ENCODE data around the gene MLLT1.

The MLLT1 gene

GRCh38 chr19:6221220-6221877, 58.4 kb downstream of the MLLT1 start:
- Histone ChIP-seq H3K9ac (ENCODE audit: low read length) (no peak overlapping the region), H3K4me2 (ENCODE audit: low read length) (no peak overlapping the region), H3K27me3 (ENCODE audit: low read depth, low read length) (no peaks in the 10 kb centered on the region), H3K4me1 (ENCODE audit: low read length) (no peaks in the 10 kb centered on the region), H3K9me3 (ENCODE audit: insufficient read depth, low read length) (no peaks in the 10 kb centered on the region), H3K4me3 (ENCODE audit: low read length) (no peak overlapping the region), H2AFZ (ENCODE audit: low read depth, low read length) (no peak overlapping the region), H3K36me3 (replicated peaks; ENCODE audit: low read depth, low read length) (peaks cover 30% of the 10 kb centered on the region), H4K20me1 (ENCODE audit: insufficient read depth, low read length) (peaks cover 3% of the 10 kb centered on the region; the same call in 1 of the 2 replicates), H3K27ac (ENCODE audit: low read length) (no peak overlapping the region), H3K79me2 (ENCODE audit: low read length) (peaks cover 14% of the 10 kb centered on the region; the same call in 1 of the 2 replicates)
- no peak for TF ChIP-seq EZH2phosphoT487 (IDR thresholded peaks at IDR 0.05; ENCODE audit: low read depth)
- TF ChIP-seq, protein P1, sequence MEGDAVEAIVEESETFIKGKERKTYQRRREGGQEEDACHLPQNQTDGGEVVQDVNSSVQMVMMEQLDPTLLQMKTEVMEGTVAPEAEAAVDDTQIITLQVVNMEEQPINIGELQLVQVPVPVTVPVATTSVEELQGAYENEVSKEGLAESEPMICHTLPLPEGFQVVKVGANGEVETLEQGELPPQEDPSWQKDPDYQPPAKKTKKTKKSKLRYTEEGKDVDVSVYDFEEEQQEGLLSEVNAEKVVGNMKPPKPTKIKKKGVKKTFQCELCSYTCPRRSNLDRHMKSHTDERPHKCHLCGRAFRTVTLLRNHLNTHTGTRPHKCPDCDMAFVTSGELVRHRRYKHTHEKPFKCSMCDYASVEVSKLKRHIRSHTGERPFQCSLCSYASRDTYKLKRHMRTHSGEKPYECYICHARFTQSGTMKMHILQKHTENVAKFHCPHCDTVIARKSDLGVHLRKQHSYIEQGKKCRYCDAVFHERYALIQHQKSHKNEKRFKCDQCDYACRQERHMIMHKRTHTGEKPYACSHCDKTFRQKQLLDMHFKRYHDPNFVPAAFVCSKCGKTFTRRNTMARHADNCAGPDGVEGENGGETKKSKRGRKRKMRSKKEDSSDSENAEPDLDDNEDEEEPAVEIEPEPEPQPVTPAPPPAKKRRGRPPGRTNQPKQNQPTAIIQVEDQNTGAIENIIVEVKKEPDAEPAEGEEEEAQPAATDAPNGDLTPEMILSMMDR (IDR thresholded peaks at IDR 0.05; ENCODE audit: low read depth, low read length): no peak

DNA sequence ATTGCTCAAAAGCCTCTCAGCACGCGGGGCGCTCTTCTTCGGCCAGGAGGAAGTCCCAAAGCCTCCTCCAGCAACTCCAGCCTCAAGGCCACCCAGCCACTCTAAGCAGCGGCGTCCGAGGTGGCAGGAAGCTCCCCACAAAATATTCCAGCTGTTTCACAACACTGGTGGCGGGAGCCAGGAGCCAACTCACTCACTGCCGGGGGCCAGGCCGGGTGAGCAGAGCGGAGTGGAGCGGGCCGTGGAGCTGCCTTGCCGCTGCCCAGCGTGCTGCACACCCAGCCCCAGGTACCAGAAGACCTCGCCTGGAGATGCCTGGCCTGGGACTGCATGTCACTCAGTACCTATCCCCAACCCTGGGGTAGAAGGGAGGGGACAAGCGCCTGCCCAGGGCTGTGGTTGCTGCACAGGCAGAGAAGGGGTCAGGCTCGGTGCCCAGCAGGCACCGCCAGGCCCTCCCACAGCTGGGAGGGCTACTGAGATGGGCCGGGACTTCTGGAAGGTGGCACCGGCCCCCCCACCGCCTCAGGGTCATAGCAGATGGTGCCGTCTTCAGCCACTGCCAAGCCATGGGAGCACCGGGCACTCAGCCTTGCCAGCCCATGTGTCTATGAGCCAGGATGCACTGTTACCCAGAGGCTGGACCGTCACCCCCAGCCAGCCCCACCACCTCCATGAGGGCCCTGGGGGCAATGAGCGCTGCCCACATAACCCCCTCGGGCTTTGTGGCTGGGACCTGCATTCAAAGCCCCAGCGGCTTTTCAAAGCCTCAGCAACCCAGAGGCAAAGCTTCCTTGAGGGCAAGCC, 59.2 kb downstream of the MLLT1 start:
- Histone ChIP-seq H2AFZ (ENCODE audit: low read depth, low read length) (no peak overlapping the region), H3K27ac (ENCODE audit: low read length) (no peak overlapping the region), H3K27me3 (ENCODE audit: low read depth, low read length) (no peaks in the 10 kb centered on the region), H3K4me2 (ENCODE audit: low read length) (no peak overlapping the region), H4K20me1 (ENCODE audit: insufficient read depth, low read length) (peaks cover 3% of the 10 kb centered on the region; the same call in 1 of the 2 replicates), H3K36me3 (replicated peaks; ENCODE audit: low read depth, low read length) (peaks cover 23% of the 10 kb centered on the region), H3K9me3 (ENCODE audit: insufficient read depth, low read length) (no peaks in the 10 kb centered on the region), H3K4me3 (ENCODE audit: low read length) (no peak overlapping the region), H3K9ac (ENCODE audit: low read length) (no peak overlapping the region), H3K4me1 (ENCODE audit: low read length) (no peaks in the 10 kb centered on the region), H3K79me2 (ENCODE audit: low read length) (peaks cover 10% of the 10 kb centered on the region; the same call in 1 of the 2 replicates)
- no peak for TF ChIP-seq EZH2phosphoT487 (IDR thresholded peaks at IDR 0.05; ENCODE audit: low read depth)
- TF ChIP-seq, protein P1 (IDR thresholded peaks at IDR 0.05; ENCODE audit: low read depth, low read length): no peak

DNA sequence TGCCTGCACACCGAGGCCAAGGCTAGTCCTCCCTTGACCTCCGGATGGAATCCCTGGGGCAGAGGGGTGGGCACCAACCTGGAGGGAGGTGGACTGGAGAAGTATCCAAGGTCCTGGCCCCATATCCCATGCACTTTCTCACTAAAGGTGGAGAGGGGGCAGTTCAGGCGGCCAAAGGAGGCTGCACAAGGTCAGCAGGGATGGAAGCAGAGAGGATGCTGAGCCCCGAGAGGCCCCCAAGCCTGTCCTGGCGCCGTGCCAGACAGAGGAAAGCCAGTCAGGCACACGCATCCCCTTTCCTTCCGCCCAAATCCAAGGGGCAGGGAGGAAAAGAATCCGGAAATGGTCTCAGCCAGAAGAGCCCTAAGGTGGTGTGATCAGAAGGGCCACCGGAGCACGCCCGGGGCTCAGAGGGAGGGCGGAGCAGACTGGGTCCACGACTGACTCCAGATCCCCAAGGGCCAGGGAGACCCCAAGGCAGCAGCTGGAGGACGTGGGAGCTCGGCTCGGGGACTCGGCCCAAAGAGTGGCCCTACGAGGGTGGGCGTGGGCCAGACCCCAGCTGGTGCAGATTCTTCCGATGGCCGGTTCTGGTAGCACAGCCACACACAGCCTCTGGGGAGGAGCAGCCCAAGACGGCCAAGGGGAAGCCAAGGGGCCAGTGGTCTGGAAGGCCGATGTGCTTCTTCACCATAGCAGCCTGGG, 60.0 kb downstream of the MLLT1 start:
- no peak overlapping the region for H3K27ac ChIP-seq (ENCODE audit: low read length)

More for the DNA sequence above, 60.0 kb downstream of the MLLT1 start:
- no peaks in the 10 kb centered on the region for H3K9me3 ChIP-seq (ENCODE audit: insufficient read depth, low read length)
- H2AFZ ChIP-seq (ENCODE audit: low read depth, low read length): no peak overlapping the region
- H3K27me3 ChIP-seq (ENCODE audit: low read depth, low read length): no peaks in the 10 kb centered on the region
- peaks cover 20% of the 10 kb centered on the region for H3K36me3 ChIP-seq (replicated peaks; ENCODE audit: low read depth, low read length)
- H3K4me3 ChIP-seq (ENCODE audit: low read length): no peak overlapping the region
- H3K4me1 ChIP-seq (ENCODE audit: low read length): no peaks in the 10 kb centered on the region
- peaks cover 3% of the 10 kb centered on the region; the same call in 1 of the 2 replicates for H4K20me1 ChIP-seq (ENCODE audit: insufficient read depth, low read length)
- no peak for TF ChIP-seq EZH2phosphoT487 (IDR thresholded peaks at IDR 0.05; ENCODE audit: low read depth)
- TF ChIP-seq, protein P1 (IDR thresholded peaks at IDR 0.05; ENCODE audit: low read depth, low read length): no peak
- peaks cover 6% of the 10 kb centered on the region; the same call in 1 of the 2 replicates for H3K79me2 ChIP-seq (ENCODE audit: low read length)
- no peak overlapping the region for H3K4me2 ChIP-seq (ENCODE audit: low read length)
- no peak overlapping the region for H3K9ac ChIP-seq (ENCODE audit: low read length)
